HG03378 (cell line): ENCODE measurements around the gene FBXO41.
A peak's percentile ranks its signal among the peaks of the same experiment; 100 is the strongest.

Source experiments
- ATAC-seq: cut with Tn5 transposase; IDR thresholded peaks from one replicate; pipeline ENCODE4 v1.9.1; 2021; ENCODE audit warnings: mild to moderate bottlenecking, moderate library complexity; ENCODE audit not compliant: unreplicated experiment

FBXO41 gene

GRCh38 chr2:73217826-73218225 lies 66.5 kb downstream of the FBXO41 start:
- ATAC-seq, result no peak

- ATAC-seq, result no peak
Observed at GRCh38 chr2:73217160-73217559, 67.1 kb downstream of the FBXO41 start.

GRCh38 chr2:73215254-73215653 lies 69.0 kb downstream of the FBXO41 start:
- ATAC-seq, result no peak

GRCh38 chr2:73214120-73215035 lies 69.9 kb downstream of the FBXO41 start, which contains the start of gene SMYD5:
Gene SMYD5 (plus strand): TSS chr2:73214245. CDS start chr2:73214267, 22 bp downstream.
- peak; percentile 89 for ATAC-seq

GRCh38 chr2:73212448-73213176 lies 71.7 kb downstream of the FBXO41 start:
- peak; percentile 59 for ATAC-seq

- no peak for ATAC-seq
Observed at GRCh38 chr2:73212098-73212447, 72.2 kb downstream of the FBXO41 start.

GRCh38 chr2:73210696-73211095 lies 73.6 kb downstream of the FBXO41 start:
- ATAC-seq, result no peak

GRCh38 chr2:73210019-73210418 lies 74.3 kb downstream of the FBXO41 start:
- ATAC-seq, result no peak

GRCh38 chr2:73208258-73208657 lies 76.0 kb downstream of the FBXO41 start:
- no peak for ATAC-seq

- ATAC-seq, result no peak
Observed at GRCh38 chr2:73205611-73206010, 78.7 kb downstream of the FBXO41 start.
